ENCODE measurements around the gene DLG1. TPM values are rescaled to one million over a fixed set of nuclear protein-coding genes. Genes with fewer than 3 reads are reported as not detected.

The DLG1 gene
- total and polyA plus RNA-seq, 9 of the 15 experiments (the other 6 are each of a cell fraction or from before 2014, with no cell fraction given): 9.4 to 63.5 (median 43.6) TPM

DNA sequence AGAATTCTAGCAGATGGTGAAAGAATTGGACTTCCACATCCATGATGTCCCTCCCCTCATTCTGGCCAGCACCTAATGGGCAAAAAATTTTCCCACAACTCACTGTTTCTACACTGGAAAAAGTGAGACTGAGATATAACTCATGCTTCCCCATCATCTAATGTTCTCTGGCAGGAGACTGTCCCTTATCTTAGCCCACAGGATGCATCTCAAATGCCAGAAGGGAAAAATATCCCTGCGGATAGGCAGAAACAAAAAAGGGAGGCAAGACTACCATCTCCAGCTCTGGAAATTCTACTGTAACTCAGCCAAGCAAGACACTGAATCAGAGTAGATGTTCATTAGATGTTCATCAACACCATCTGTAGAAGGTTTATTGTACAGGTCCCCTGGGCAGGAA is 58.6 kb downstream of the DLG1 start (continued):
- TF ChIP-seq PHB2 (IDR thresholded peaks at IDR 0.05; ENCODE audit: low read depth): no peak
- TF ChIP-seq, protein P1, sequence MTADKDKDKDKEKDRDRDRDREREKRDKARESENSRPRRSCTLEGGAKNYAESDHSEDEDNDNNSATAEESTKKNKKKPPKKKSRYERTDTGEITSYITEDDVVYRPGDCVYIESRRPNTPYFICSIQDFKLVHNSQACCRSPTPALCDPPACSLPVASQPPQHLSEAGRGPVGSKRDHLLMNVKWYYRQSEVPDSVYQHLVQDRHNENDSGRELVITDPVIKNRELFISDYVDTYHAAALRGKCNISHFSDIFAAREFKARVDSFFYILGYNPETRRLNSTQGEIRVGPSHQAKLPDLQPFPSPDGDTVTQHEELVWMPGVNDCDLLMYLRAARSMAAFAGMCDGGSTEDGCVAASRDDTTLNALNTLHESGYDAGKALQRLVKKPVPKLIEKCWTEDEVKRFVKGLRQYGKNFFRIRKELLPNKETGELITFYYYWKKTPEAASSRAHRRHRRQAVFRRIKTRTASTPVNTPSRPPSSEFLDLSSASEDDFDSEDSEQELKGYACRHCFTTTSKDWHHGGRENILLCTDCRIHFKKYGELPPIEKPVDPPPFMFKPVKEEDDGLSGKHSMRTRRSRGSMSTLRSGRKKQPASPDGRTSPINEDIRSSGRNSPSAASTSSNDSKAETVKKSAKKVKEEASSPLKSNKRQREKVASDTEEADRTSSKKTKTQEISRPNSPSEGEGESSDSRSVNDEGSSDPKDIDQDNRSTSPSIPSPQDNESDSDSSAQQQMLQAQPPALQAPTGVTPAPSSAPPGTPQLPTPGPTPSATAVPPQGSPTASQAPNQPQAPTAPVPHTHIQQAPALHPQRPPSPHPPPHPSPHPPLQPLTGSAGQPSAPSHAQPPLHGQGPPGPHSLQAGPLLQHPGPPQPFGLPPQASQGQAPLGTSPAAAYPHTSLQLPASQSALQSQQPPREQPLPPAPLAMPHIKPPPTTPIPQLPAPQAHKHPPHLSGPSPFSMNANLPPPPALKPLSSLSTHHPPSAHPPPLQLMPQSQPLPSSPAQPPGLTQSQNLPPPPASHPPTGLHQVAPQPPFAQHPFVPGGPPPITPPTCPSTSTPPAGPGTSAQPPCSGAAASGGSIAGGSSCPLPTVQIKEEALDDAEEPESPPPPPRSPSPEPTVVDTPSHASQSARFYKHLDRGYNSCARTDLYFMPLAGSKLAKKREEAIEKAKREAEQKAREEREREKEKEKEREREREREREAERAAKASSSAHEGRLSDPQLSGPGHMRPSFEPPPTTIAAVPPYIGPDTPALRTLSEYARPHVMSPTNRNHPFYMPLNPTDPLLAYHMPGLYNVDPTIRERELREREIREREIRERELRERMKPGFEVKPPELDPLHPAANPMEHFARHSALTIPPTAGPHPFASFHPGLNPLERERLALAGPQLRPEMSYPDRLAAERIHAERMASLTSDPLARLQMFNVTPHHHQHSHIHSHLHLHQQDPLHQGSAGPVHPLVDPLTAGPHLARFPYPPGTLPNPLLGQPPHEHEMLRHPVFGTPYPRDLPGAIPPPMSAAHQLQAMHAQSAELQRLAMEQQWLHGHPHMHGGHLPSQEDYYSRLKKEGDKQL (CRISPR knock-in tag; IDR thresholded peaks at IDR 0.05; ENCODE audit: borderline replicate concordance): no peak

DNA sequence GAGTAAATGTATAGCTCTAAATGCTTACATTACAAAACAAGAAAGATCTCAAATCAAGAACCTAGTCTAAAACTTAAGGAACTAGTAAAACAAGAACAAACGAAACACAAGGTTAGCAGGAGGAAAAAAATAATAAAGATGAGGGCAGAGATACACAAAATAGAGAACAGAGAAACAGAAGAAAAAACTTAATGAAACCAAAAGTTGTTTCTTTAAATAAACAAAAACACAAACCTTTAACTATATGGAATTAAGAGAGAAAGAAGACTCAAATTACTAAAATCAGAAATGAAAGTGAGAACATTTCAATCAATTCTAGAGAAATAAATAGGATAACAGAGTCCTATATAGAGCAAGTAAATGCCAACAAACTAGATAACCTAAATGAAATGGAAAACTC is 59.6 kb downstream of the DLG1 start:
- Histone ChIP-seq H4K20me1 (replicated peaks; ENCODE audit: control insufficient read depth, insufficient read depth, low read length) (no peaks in the 10 kb centered on the region; the same call in 1 of the 2 replicates), H3K4me2 (ENCODE audit: insufficient read depth, low read length) (no peak overlapping the region), H2AFZ (ENCODE audit: low read depth, low read length) (no peak overlapping the region), H3K9ac (ENCODE audit: insufficient read depth in 1 of 2, low read depth in 2 of 2, low read length in 2 of 2) (no peak overlapping the region), H3K27me3 (ENCODE audit: control insufficient read depth in 2 of 2, insufficient read depth in 2 of 2, low read length in 2 of 2) (no peaks in the 10 kb centered on the region), H3K79me2 (ENCODE audit: control insufficient read depth, insufficient read depth, low read length) (peaks cover 100% of the 10 kb centered on the region), H3K36me3 (ENCODE audit: control insufficient read depth, insufficient read depth, low read length) (peaks cover 4% of the 10 kb centered on the region), H3K4me3 (no peak overlapping the region), H3K9me3 (replicated peaks; ENCODE audit: control insufficient read depth, insufficient read depth, low read depth, low read length) (peaks cover 11% of the 10 kb centered on the region), H3K9me1 (ENCODE audit: control insufficient read depth, insufficient read depth, low read length) (no peaks in the 10 kb centered on the region), H3K4me1 (replicated peaks in 1 of 2; ENCODE audit: control insufficient read depth in 2 of 2, insufficient read depth in 2 of 2, low read length in 2 of 2) (no peaks in the 10 kb centered on the region; a peak in 1 of 5 replicates), H3K27ac (ENCODE audit: extremely low read depth, low read depth, low read length) (no peak overlapping the region)
- 61% methylated on average over 1 of the region's 1 CpG for WGBS (ENCODE audit: insufficient coverage, low coverage, missing lambda C conversion rate)
- TF ChIP-seq ZNF316 (IDR thresholded peaks at IDR 0.05): peak; percentile 49
- no peak for TF ChIP-seq ZNF764 (CRISPR knock-in tag; IDR thresholded peaks at IDR 0.05; ENCODE audit: low read depth)
- TF ChIP-seq PCBP2 (IDR thresholded peaks at IDR 0.05; ENCODE audit: low read depth, low read length, poor library complexity, severe bottlenecking): no peak
- TF ChIP-seq C11orf30 (IDR thresholded peaks at IDR 0.05; ENCODE audit: low read depth): peak; percentile 24; the same call in 1 of the 2 replicates
- no peak for TF ChIP-seq KDM4B (IDR thresholded peaks at IDR 0.05; ENCODE audit: borderline replicate concordance in 2 of 2, low read depth in 1 of 2)
- TF ChIP-seq, protein P2, sequence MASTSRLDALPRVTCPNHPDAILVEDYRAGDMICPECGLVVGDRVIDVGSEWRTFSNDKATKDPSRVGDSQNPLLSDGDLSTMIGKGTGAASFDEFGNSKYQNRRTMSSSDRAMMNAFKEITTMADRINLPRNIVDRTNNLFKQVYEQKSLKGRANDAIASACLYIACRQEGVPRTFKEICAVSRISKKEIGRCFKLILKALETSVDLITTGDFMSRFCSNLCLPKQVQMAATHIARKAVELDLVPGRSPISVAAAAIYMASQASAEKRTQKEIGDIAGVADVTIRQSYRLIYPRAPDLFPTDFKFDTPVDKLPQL (IDR thresholded peaks at IDR 0.05; ENCODE audit: extremely low read depth, insufficient read length): no peak
- TF ChIP-seq BRD9 (IDR thresholded peaks at IDR 0.05; ENCODE audit: low read depth, partially characterized antibody): no peak
- ATAC-seq: no peak
- FAIRE-seq: no peak
- DNase-seq (ENCODE audit: extremely low read depth in 1 of 4, low spot score in 3 of 4): no peak
- no TSS peak for BruUV-seq (replicated peaks)
- POLR2A ChIA-PET: no interaction called here
- in situ Hi-C loops (cut with MboI) (no loop called here), intact Hi-C loops (cut with micrococcal nuclease) (no loop called here)
- CTCF ChIA-PET (ENCODE audit: low intra/inter-chr PET ratio): no interaction called here
